ENCODE data around the gene PCSK6.

GRCh38 chr15:101394056-101394630, 95.4 kb downstream of the PCSK6 start:
- TF ChIP-seq CTCF (IDR thresholded peaks at IDR 0.05) (no peak), POLR2A (IDR thresholded peaks at IDR 0.05) (no peak), EP300 (IDR thresholded peaks at IDR 0.05) (no peak), POLR2AphosphoS5 (IDR thresholded peaks at IDR 0.05) (no peak)

Measured in stomach (tissue), 4 donors.